ENCODE measurements around the gene MORN5.

The MORN5 gene

DNA sequence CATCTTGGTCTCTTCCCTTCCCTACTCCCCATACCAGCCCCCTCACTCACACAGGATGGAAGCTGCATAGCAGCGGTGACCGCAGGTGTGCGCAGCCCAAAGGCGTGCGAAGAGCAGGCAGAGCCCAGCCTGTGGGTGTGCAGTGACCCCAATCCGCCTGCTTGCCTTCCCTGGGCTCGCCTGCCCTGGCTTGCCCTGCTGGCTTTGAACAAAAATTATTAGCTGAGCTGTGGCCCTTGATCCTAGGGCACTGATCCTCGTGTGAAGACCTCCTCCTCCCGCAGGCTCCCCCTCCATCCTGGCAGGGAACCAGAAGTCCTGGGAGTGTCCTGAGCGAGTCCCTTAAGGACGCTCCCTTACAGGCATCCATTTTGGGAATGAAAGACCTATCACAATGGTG is 31.9 kb downstream of the MORN5 start:
- DNase-seq (ENCODE audit: low spot score) = no peak

DNA sequence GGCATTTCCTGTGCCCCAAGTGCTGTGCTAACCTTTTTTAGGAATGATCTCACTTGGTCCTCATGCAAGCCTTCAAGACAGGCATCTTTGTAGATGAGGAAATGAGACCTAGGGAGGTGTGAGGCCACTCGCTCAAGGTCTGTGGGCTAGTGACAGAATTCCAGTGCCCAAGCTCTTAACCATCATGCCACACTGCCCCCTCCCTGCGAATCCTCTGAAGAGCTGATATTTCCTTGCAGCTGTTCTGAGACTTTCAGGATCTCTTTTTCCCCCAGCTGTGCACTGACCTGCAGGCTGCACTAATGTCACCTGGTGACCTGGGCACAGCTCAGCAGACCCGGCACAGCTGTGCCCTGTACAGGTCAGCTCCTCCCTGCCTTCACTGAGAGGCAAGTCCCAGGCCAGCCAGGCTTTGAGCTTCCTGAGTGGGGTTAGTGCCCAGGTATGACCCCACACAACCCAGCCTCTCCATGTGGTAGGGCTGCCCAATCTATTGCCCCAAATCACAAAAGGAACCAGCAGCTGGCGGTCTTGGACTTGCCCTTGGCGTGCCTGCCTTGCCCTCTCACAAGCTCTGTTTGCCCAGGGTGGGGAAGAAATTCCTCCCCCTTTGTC is 32.7 kb downstream of the MORN5 start:
- no peak for DNase-seq (ENCODE audit: low spot score)

DNA sequence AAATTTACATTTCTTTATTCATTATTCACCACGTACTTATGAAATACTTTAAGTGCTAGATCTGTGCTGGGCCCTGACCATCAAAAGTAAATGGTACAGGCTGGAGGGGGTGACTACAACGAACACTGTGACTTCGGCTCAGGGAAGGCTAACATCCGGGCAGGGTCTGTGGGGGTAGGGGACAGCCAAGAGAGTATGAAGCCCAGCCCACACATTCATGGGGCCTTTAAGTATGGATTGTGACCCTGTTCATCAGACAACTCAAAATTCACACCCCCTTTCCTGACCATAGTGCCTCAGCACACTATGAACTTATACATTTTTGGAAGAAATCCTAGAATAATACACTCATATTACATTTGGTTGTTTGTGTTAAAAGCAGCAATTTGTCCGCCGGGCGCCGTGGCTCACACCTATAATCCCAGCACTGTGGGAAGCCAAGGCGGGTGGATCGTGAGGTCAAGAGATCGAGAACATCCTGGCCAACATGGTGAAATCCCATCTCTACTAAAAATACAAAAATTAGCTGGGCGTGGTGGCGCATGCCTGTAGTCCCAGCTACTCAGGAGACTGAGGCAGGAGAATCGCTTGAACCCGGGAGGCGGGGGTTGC is 33.3 kb downstream of the MORN5 start:
- DNase-seq (ENCODE audit: low spot score) = no peak

DNA sequence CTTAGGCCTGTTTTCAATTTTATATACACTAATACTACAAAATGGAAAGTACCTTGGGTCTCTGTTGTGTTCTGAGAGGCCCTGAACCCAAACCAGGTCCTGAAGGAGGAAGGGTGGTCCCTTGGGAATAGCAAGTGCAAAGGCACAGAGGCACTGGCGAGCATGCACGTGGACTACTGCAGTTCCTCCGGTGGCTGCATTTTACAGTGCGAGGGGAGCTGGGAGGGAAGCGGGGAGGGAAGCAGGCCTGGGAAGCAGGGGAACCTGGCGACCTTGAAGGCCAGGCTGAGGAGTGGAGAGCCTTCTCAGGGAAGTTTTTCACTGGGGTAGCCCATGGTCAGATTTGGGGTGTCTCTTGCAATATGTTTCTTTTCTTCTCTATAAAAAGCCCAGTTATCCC is 33.9 kb downstream of the MORN5 start:
- no peak for DNase-seq (ENCODE audit: low spot score)

DNA sequence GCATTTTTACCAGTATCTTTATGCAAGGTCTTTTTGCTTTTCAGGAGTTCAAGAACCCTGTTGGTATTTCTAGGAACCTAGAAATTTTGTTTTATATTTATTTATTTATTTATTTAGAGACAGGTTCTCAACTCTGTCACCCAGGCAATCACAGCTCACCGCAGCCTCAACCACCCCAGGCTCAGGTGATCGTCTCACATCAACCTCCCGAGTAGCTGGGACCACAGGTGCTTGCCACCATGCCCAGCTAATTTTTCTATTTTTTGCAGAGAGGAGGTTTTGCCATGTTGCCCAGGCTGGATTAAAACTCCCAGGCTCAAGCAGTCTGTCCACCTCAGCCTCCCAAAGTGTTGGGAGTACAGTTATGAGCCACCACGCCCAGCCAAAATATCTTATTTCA is 36.2 kb downstream of the MORN5 start:
- no peak for DNase-seq (ENCODE audit: low spot score)

DNA sequence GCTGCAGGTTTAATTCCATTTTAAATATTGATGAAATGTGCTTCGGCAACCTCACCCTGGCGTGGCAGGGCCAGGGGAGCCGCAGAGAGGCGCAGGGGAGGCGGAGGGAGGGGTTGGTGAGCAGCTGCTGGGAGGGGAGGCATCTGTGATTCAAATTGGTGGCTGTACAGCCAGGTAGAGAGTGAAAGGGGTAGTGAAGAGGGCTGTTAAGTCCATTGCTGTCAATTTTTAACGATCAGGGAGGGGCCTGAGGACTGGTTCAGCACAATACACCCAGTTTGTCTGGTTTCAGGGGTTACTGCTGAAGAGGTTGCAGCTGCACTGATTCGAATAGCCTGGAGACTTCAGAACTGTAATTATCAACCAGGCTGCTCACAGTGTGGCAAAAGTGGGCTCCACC is 37.7 kb downstream of the MORN5 start:
- DNase-seq (ENCODE audit: low spot score) = no peak

DNA sequence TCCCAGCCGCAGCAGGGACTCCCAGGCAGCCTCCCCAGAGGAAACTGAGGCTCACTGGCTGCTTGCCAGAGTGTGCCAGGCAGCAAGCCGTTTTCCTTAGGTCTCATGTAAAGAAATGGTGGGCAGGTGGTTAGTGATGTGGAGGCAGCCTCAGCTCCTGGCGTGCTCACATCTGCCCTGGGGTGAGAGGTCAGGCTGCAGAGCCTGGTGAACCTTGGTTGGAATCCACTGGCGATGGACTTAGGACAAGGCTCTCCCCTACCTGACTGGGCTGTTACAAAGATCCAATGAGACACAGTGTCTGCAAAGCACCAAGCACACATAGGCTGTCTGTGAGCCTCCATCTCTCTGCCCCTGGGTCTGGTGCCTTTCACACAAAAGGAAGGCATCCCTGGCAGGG is 38.2 kb downstream of the MORN5 start:
- no peak for DNase-seq (ENCODE audit: low spot score)

DNA sequence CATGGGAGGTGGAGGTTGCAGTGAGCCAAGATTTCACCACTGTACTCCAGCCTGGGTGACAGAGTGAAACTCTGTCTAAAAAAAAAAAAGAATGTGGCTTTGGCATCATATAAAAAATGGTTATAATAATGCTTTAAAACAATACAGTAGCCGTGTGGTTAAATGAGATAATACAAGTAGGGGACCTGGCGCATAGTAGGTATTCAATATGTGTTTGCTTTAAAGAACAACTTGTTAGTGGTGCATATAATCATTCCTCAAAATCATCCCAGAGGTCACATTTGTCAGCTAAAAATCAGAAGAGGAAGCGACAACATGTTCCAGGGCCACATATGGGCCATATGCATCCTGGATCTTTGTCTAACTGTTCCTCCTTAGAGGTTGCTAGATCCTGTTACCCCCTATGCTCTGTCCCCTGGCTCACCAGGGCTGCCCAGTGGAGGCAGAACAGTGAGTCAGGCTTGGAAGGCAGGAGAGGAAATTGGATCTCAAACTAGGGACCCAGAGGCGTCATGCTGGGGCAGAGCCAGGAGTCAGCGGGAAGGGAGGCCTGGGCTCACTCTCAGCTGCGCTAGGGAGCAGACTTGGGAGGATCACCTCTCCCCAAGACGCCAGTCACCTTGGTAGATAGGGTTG is 41.4 kb downstream of the MORN5 start:
- DNase-seq (ENCODE audit: low spot score) = no peak

DNA sequence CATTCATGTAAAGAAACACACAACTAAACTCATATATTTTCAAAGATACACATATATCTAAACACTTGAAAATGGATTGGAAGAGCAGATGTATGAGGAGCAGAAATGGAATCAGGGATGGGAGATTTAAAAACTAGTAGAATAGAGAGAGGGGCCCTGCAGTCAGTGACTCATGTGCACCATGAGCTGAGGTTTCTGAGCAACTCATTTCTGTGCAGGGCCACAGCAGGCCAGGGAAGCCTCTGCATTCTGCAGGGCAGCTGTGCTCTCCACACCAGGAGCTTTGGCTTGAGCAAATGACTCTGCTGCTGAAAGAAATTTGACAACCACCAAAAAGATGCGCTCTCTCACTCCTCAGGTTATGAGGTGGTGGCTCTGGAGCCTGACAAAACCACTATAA is 41.9 kb downstream of the MORN5 start:
- DNase-seq (ENCODE audit: low spot score) = no peak

DNA sequence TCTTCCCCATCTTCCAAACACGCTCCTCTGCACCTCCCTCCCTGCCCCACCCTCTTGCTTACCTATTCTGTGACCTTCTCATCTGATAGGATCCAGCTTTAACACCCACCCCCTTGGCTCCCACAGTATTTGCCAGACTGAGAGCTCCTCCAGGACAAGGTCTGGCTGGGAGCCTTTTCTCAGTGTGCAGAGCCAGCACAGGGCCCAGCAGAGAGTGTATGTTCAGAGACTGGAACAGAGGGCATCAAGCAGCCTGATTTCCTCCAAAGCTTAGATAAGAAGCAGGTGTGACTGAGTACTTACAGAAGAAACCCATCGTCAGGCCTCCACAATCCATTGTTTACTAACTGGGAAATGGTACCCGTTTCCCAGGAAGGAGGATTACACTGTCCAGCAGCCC is 42.4 kb downstream of the MORN5 start:
- no peak for DNase-seq (ENCODE audit: low spot score)

DNA sequence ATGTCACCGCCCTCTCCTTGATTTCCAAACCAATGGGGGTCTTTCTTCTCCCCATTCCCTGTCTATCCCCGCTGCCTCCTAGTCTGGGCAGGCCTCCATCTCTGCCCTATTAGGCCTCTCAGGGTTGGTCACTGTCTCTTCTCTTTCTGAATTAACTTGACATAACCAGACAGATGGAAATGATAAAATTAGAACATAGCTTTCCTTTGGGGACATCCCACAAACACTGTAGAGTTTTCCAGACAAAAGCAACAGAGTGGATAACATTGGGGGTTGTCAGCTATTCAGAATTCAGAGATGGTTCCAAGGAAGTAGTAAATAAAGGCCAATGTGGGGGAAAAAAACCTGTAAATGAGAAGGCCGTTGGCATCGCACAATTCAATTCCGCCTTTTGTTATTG is 44.3 kb downstream of the MORN5 start:
- no peak for DNase-seq (ENCODE audit: low spot score)

DNA sequence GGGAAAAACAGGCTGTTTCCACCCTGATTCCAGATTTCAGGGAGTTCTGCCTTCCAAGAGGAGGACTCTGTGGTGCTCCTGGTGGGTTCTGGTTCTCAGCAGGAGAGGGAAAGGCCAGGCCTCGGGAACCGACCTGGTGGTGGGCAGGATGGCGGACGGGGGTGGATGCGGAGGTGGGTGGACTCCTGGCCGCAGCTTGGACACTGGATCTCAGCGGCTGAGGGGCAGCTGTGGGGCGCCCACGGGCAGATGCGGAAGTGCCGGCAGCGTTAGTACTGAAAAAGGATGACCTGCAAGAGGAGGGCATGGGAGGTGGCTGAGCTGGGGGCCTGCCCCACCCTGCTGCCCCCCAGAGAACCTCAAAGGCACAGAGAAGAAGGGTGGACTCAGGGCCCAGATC is 44.8 kb downstream of the MORN5 start:
- no peak for DNase-seq (ENCODE audit: low spot score)

DNA sequence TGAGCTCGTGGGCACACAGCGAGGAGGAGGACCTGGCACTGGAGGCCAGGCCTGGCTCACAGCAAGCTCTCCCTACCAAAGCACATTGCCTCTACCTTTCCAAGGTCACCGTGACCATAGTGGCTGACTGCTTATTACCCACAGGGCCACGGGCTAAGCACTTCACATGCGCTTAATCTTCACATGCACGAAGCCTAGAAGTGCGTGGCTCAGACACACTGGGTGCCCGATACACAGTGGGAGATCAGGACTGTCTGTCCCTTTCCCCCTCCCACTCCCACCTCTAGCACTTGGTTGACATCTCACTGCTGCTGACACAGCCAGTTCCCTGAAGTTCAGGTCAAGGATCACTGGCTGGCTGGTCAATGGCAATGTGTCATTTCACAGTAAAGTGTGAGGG is 45.5 kb downstream of the MORN5 start:
- DNase-seq (ENCODE audit: low spot score) = no peak

DNA sequence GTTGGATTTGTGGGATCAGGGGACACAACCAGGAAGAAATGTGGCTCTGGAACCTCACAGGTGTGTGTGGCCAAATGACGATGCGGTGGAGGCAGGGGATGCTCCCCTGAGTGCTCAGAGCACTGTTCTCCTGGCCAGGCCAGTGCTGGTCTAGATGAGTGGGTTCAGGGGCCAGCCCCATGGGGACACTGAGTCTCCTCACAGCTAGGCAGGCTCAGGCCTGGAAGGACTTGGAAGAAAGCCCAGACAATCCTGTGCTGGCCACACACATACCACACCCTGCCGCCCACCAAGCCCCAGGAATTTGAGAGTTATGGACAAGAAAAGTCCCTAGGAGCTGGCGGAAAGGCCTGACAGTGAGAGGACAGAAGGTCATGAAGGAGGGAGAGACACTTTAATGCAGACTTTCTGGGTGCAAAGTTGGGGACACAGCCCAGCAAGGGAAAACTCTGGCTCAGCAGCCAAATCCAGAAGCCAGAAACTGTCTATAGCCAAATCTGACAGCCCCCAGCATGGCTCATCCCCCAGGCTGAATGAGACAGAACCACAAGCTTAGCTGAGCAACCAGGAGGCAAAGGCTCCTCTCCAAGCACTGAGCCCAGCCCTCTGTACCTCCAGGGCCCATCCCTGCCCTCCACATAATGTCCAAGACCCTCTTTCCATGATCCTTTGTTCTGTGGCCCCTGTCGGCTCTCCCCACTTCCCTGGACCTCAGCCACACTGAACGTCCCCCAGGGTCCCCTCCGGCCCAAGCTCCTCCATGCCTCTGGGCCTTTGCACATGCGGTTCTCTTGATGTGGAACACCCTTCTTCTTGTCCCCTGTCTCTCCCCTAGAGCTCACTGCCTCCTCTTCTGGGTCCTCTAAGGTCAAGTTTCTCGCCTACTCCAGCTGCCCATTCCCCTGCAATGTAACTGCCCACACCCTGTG is 46.7 kb downstream of the MORN5 start:
- no peak for DNase-seq (ENCODE audit: low spot score)

DNA sequence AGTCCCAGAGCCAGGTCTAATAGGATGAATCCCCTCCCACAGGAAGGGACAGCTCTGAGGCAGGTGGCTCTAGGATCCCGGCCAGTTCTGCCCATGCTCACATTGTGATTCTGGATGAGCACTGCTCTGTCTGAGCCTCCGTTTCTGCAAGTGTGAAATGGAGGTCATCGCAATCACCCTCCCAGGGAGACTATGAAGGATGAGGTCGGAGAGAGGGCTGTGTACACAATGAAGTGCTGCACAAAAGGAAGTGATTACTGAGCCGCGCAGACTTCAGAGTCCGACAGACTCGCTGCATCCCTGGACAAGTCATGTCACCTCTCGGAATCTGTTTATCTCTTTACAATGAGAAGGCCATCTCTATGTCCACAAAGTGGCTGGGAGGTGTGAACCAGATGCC is 47.4 kb downstream of the MORN5 start:
- no peak for DNase-seq (ENCODE audit: low spot score)

DNA sequence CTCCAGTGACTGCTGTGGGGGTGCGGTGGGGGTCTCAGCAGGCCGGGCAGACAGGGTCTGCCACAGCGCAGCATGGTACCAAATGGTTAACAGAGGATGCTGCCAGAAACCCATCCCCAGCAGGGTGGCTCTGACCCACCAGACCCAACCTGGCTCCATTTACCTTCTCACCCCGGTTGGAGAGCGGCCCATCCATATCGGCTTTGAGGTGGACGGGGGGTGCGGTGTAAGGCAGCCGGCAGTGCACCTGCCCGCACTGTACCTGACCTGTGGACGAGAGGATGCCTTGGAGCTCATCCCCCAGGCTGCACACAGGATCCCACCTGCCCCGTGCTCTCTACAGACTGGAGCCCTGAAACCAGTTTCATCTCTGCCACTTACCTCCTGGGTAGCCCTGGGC is 49.7 kb downstream of the MORN5 start:
- DNase-seq (ENCODE audit: low spot score) = no peak

DNA sequence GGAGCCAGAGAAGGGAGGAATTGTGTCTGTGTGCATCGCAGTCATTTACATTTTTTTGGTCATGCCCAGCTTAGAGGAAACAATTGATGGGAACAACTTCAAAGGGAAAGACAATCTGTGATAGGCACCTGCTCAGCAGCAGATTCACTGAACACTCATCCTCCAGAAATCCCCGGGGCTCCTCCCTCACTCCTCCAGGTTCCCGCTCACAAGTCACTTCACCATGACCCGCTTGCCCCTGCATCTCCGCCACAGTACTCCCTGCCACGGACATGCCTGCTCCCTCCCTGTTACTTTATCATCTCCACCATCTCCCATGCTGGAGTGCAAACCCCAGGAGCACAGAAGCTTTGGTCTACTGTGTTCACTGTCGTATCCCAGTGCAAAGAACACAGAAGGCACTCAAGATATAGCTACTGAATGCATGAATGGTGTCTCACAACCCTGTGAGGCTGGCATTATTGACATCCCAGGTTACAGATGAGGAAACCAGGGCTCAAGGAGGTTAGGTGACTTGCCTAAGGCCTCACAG is 52.8 kb downstream of the MORN5 start:
- DNase-seq (ENCODE audit: low spot score) = no peak

DNA sequence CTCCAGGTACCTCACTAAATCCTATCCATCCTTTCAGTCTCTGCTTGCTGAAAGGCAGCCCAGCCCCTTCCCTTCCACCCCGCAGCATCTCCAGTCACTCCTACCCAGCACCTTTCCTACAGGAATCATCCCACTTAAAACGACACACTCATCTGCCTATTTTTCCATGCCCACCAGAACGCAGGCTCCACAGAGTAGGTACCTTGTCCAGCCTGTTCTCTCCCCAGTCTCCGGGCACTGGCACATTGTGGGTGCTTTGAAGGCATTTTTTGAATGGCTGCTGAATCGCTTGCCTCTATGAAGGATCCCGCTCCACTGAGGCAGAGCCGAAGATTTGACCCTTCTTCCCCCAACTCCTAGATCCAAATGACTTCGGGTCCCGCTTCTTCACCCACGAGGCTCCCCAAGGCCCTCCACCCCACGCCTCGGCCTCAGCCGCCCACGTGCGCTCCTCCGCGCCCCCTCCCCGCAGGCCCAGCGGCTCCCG is 53.4 kb downstream of the MORN5 start:
- no peak for DNase-seq (ENCODE audit: low spot score)

DNA sequence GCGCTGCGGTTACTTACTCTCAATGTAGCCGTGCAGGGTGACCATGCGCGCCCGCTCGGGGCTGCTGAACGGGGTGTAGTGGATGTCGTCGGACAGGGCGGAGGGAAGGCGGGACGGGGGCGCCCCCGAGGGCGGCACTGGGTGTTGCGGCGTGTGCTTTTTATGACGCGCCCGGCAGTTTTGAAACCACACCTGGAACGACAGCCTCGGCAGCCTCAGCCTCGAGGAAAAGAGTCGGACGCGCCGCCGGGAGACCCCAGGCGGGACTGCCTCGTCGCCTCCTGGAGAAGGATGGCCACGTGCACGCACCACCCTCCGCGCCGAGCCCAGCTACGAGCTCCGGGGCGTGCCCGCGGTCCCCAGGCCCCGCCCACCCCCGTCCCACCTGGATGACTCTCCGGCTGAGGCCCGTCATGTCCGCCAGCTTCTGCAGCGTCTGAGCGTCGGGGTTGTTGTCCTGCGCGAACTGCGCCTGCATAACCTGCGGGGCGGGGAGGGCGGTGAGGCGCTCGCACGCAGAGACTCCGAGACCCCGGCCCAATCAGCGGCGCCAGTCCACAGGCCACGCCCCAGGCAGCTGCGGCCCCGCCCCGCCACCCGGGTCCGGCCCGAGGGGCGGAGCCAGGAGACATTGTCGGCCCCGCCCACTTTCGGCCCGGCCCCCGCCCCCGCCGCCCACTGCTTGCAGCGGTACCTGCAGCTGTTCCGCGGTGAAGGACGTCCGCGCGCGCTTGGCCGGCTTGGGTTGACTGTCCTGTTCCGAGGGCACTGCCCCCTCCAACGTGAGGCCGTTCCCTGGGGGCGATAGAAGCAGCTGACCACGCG is 54.1 kb downstream of the MORN5 start:
- DNase-seq (ENCODE audit: low spot score) = no peak

DNA sequence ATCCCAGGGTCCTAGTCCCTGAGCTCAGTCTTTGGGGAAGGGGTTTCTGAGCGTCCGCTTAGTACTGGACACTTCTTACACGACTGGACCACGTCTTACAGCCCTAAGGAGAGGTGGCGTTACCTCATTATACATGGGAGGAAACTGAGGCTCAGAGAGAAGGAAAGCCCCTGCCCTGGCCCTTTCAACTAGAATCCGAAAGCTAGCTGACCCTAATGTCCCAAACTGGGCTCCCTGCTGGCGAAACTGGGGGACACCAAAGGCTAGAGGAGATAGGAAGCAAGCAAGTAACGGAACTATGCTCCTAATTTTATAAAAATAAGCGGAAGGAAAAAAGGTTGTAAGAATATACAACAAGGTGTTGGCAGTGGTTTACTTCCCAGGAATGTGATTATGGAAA is 54.8 kb downstream of the MORN5 start:
- no peak for DNase-seq (ENCODE audit: low spot score)

DNA sequence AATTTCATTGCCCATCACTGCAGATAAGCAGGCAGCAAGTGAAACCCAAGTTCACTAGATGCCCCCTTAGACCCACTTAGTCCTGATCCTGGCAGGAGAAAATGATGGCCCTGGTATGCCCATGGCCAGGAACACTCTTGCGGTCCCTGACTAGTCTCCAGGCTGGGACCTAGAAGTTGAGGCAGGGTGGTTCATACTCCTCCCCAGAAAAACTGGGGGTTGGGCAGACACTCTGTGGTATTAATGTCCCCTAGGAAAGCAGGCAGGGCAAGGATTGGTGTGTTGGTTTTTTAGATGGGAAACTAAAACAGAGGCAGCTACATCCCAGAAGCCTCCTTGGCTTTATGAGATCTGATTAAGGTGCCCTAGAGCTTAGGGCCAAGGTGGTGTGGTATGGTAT is 56.0 kb downstream of the MORN5 start:
- DNase-seq (ENCODE audit: low spot score) = no peak

All from left forelimb (tissue), 1 donor.